Endodermal cell (in vitro differentiated cells): ENCODE data around the gene NR1H3. TPM values are rescaled to one million over a fixed set of nuclear protein-coding genes. Genes with fewer than 3 reads are reported as not detected.

Experiments
- DNase-seq: peaks from one replicate; pipeline ENCODE4 v3.0.0-alpha.2; 2017
- H3K27ac ChIP-seq: 2 replicates; pipeline ENCODE4 v1.5.1; 2013; ENCODE audit warnings: mild to moderate bottlenecking, low read depth, low read length, moderate library complexity
- H3K27me3 ChIP-seq: 2 replicates; pipeline ENCODE4 v1.6.1; 2013; ENCODE audit warnings: mild to moderate bottlenecking, low read length, moderate library complexity; ENCODE audit not compliant: insufficient read depth, control insufficient read depth, poor library complexity, severe bottlenecking
- H3K36me3 ChIP-seq: 2 replicates; pipeline ENCODE4 v1.7.0; 2013; ENCODE audit warnings: mild to moderate bottlenecking, low read length, moderate library complexity; ENCODE audit not compliant: control insufficient read depth, insufficient read depth
- H3K4me1 ChIP-seq: one replicate; pipeline ENCODE4 v1.7.0; 2013; ENCODE audit warnings: low read length; ENCODE audit not compliant: control insufficient read depth, insufficient read depth
- H3K4me3 ChIP-seq: 2 replicates; pipeline ENCODE4 v1.5.1; 2013; ENCODE audit warnings: mild to moderate bottlenecking, low read length, moderate library complexity
- H3K9ac ChIP-seq: 2 replicates; pipeline ENCODE4 v1.6.1; 2013; ENCODE audit warnings: mild to moderate bottlenecking, low read length, moderate library complexity; ENCODE audit not compliant: poor library complexity, severe bottlenecking; ENCODE audit errors: extremely low read depth
- H3K9me3 ChIP-seq: 2 replicates; pipeline ENCODE4 v1.6.1; 2013; ENCODE audit warnings: mild to moderate bottlenecking, low read length, moderate library complexity; ENCODE audit not compliant: control insufficient read depth
- H3K27ac Mint-ChIP-seq: 2 replicates; pipeline ENCODE4 v1.8.0; 2020; ENCODE audit warnings: mixed read lengths
- H3K27me3 Mint-ChIP-seq: 2 replicates; pipeline ENCODE4 v1.8.0; 2021; ENCODE audit warnings: mild to moderate bottlenecking, mixed read lengths; ENCODE audit not compliant: insufficient read depth
- H3K36me3 Mint-ChIP-seq: 2 replicates; pipeline ENCODE4 v1.8.0; 2020; ENCODE audit warnings: low read depth, mixed read lengths
- H3K4me1 Mint-ChIP-seq: 2 replicates; pipeline ENCODE4 v1.8.0; 2020; ENCODE audit warnings: mixed read lengths
- H3K4me3 Mint-ChIP-seq: 2 replicates; pipeline ENCODE4 v1.8.0; 2020; ENCODE audit warnings: mild to moderate bottlenecking, moderate library complexity, mixed read lengths
- H3K9me3 Mint-ChIP-seq: 2 replicates; pipeline ENCODE4 v1.8.0; 2020; ENCODE audit warnings: mild to moderate bottlenecking, mixed read lengths
- WGBS, 2 experiments: methylation state at CpG; one replicate each; pipeline versions ENCODE4 v1.1.5 to v1.1.7; 2013; ENCODE audit warnings: missing lambda C conversion rate in 2 of 2, mixed read lengths in 1 of 2; ENCODE audit not compliant: insufficient coverage in 1 of 2, insufficient read length in 1 of 2; 5-methylcytosine and 5-hydroxymethylcytosine counted together
- total RNA-seq, 2 donors: library from RNA; stranded (reverse); fragmentation: NEBNext Ultra II Directional in 1 of 2; extraction: Animal tissue kit (Norgen Biotek cat#: 25700) in 1 of 2; gene quantifications; 2 replicates in 1 of 2; 3 replicates in 1 of 2; pipeline ENCODE4 v1.2.1, GENCODE V29; 2021
- TF ChIP-seq, protein P1 (sequence below): fragments of 200-600 bp; sonication (generic); conservative IDR thresholded peaks from 2 replicates; pipeline ENCODE4 v1.5.0; 2021; ENCODE audit warnings: antibody characterized with exemption, mild to moderate bottlenecking

The NR1H3 gene
- total RNA-seq, 2 donors from 2014 or later: 29.4 to 34.6 TPM

DNA sequence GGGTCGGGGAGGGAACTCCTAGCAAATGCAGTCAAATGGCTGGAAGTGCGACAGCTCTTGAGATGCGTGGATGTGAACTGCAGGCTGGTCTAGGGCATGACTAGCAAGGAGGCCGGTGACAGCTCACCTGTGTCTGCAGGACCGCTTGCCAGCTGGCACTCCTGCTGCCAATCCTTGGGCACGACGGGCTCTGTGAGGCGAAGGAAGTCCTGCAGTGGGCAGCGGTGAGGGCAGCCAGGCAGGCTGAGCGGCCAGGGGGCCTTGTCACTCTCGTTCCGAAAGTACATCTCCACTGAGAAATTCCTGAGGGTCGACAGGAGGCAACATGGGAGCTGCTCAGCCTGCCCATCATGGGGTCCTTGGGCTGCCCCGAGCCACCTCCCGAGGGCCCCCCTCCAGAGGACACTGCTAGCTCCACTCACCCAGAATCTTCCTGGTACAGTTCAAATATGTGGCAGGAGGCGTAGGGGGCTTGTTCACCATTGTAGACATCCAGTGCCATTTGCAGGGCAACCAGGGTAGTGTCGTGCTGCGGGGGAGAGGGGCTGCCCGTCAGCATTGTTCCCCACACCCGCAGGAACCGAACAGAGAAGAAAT, 15.1 kb upstream of the NR1H3 start:
- H3K4me3 ChIP-seq: no peak overlapping the region
- 96 to 97% methylated on average over 15 to 21 of the region's 21 CpGs for WGBS, 2 experiments
- TF ChIP-seq, protein P1, sequence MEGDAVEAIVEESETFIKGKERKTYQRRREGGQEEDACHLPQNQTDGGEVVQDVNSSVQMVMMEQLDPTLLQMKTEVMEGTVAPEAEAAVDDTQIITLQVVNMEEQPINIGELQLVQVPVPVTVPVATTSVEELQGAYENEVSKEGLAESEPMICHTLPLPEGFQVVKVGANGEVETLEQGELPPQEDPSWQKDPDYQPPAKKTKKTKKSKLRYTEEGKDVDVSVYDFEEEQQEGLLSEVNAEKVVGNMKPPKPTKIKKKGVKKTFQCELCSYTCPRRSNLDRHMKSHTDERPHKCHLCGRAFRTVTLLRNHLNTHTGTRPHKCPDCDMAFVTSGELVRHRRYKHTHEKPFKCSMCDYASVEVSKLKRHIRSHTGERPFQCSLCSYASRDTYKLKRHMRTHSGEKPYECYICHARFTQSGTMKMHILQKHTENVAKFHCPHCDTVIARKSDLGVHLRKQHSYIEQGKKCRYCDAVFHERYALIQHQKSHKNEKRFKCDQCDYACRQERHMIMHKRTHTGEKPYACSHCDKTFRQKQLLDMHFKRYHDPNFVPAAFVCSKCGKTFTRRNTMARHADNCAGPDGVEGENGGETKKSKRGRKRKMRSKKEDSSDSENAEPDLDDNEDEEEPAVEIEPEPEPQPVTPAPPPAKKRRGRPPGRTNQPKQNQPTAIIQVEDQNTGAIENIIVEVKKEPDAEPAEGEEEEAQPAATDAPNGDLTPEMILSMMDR: no peak
- H3K9me3 ChIP-seq: no peaks in the 10 kb centered on the region
- no peak overlapping the region for H3K27ac Mint-ChIP-seq
- no peaks in the 10 kb centered on the region for H3K9me3 Mint-ChIP-seq
- no peak overlapping the region for H3K4me3 Mint-ChIP-seq
- no peak overlapping the region for H3K27ac ChIP-seq
- no peaks in the 10 kb centered on the region for H3K27me3 ChIP-seq
- DNase-seq: no peak
- no peaks in the 10 kb centered on the region for H3K27me3 Mint-ChIP-seq
- H3K36me3 ChIP-seq: peaks cover 61% of the 10 kb centered on the region
- peaks cover 1% of the 10 kb centered on the region for H3K4me1 Mint-ChIP-seq
- peaks cover 74% of the 10 kb centered on the region for H3K36me3 Mint-ChIP-seq
- no peak overlapping the region for H3K9ac ChIP-seq
- peaks cover under 1% of the 10 kb centered on the region for H3K4me1 ChIP-seq

DNA sequence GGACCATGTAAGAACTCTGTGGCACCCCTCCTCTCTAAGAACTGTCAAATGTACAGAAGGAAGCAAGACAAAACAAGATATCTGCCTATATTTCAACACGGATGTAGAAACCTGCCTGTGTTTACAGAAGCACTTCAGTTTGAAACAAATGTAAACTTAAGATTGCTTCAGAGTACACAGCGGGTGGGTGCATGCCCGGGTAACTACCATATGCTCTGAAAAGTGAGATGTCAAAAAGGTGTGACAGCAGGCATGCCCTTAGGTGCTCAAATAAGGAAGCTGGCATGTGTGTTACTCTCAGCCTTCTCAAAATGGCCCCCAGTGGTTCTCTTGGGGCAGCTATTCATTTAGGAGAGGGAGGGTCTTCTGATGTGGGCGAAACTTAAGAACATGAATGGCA, 14.3 kb upstream of the NR1H3 start:
- Histone ChIP-seq H3K9ac (no peak overlapping the region), H3K4me3 (no peak overlapping the region), H3K27ac (no peak overlapping the region), H3K27me3 (no peaks in the 10 kb centered on the region), H3K36me3 (peaks cover 57% of the 10 kb centered on the region), H3K9me3 (no peaks in the 10 kb centered on the region), H3K4me1 (peaks cover 2% of the 10 kb centered on the region)
- no peak for DNase-seq
- peaks cover 6% of the 10 kb centered on the region for H3K4me1 Mint-ChIP-seq
- no peaks in the 10 kb centered on the region for H3K9me3 Mint-ChIP-seq
- no peak overlapping the region for H3K4me3 Mint-ChIP-seq
- peaks cover 69% of the 10 kb centered on the region for H3K36me3 Mint-ChIP-seq
- TF ChIP-seq, protein P1: no peak
- H3K27me3 Mint-ChIP-seq: no peaks in the 10 kb centered on the region
- no peak overlapping the region for H3K27ac Mint-ChIP-seq
- 91 to 93% methylated on average over 4 of the region's 4 CpGs for WGBS, 2 experiments

DNA sequence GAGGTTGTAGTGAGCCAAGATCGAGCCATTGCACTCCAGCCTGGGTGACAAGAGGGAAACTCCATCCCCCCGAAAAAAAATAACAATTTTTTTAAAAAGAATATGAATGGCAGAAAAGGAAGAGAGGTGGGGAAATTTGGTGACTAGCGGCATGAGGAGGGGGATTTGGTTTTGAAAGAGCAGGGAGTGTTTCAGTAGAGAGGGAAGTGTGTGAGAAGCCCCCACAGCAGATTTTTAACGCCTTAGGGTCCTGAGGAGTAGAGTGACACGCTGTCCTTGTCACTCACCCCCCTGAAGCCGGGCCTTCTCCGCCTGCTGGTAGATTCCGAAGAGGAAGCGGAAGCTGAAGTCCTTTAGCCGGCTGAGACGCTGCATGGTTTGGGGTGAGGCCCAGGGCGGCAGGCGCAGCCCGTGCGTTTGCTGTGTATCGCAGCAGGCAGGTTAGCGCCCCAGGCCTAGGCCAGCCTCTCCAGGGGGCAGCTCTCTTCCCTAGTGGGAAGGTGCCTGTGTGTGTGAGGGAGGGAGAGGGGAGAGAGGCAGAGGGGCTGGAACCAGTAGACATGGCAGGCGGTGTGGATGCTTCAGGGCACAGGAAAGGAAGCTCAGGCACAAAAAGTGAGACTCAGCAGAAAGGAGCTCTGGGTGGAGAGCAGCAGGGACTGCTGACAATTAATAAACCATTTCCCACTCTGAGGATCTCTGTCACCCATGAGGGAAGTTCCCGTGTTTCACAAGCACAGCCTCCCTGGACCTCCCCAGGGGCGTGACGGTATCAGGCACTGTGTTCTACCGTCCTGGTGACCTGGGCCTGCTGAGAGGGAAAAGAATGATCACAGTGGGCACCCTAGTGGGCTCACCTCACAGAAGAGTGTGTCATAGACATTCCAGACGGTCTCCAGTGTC, 13.1 kb upstream of the NR1H3 start:
- Mint-ChIP-seq H3K4me1 (peaks cover 6% of the 10 kb centered on the region), H3K27me3 (no peaks in the 10 kb centered on the region), H3K27ac (no peak overlapping the region), H3K4me3 (no peak overlapping the region), H3K36me3 (peaks cover 59% of the 10 kb centered on the region), H3K9me3 (no peaks in the 10 kb centered on the region)
- Histone ChIP-seq H3K36me3 (peaks cover 50% of the 10 kb centered on the region), H3K4me1 (peaks cover 2% of the 10 kb centered on the region), H3K27ac (no peak overlapping the region), H3K4me3 (no peak overlapping the region), H3K9me3 (no peaks in the 10 kb centered on the region), H3K9ac (no peak overlapping the region), H3K27me3 (no peaks in the 10 kb centered on the region)
- TF ChIP-seq, protein P1: no peak
- WGBS, 2 experiments: 92 to 94% methylated on average over 16 to 23 of the region's 23 CpGs
- peak; percentile 62 for DNase-seq
